Upper lobe of right lung (tissue), 1 donor: ENCODE results near the gene DMBX1. TPM values are rescaled to one million over a fixed set of nuclear protein-coding genes. Genes with fewer than 3 reads are reported as not detected.

Experiments used
- ATAC-seq: fragments of 200-7000 bp; cut with Tn5 transposase; one replicate; pipeline ENCODE4 v1.9.1; 2020; ENCODE audit warnings: mild to moderate bottlenecking, moderate library complexity
- DNase-seq: peaks from one replicate; pipeline ENCODE4 v3.0.0-alpha.2; 2020
- H3K27ac ChIP-seq: fragments of 200-600 bp; one replicate; pipeline ENCODE4 v1.8.0; 2022
- H3K27me3 ChIP-seq: fragments of 200-600 bp; one replicate; pipeline ENCODE4 v1.8.0; 2022; ENCODE audit warnings: mild to moderate bottlenecking
- H3K36me3 ChIP-seq: fragments of 200-600 bp; one replicate; pipeline ENCODE4 v1.8.0; 2022
- H3K4me1 ChIP-seq: fragments of 200-600 bp; one replicate; pipeline ENCODE4 v1.8.0; 2022
- H3K4me3 ChIP-seq: fragments of 200-600 bp; one replicate; pipeline ENCODE4 v1.8.0; 2022; ENCODE audit warnings: mild to moderate bottlenecking
- H3K9me3 ChIP-seq: fragments of 200-600 bp; one replicate; pipeline ENCODE4 v1.8.0; 2022
- intact Hi-C: fragments of 100-400 bp; cut with DNase I; formaldehyde crosslinking; loops from one replicate; pipeline ENCODE4 v1.11.0; 2022
- total RNA-seq: library from RNA; stranded (reverse); fragmentation: NEBNext Ultra II Directional; extraction: Animal tissue kit (Norgen Biotek cat#: 25700); gene quantifications from one replicate; pipeline ENCODE4 v1.2.1, GENCODE V29; 2021
- TF ChIP-seq, protein P1 (sequence below): fragments of 200-600 bp; IDR thresholded peaks from one replicate; pipeline ENCODE4 v1.8.0; 2022; ENCODE audit warnings: antibody characterized with exemption
- donor health status: DM: no; HTN: yes; CAD: no; lungs with severe emphysema.

DMBX1 gene
- total RNA-seq, 1 donor from 2014 or later: not detected

DNA sequence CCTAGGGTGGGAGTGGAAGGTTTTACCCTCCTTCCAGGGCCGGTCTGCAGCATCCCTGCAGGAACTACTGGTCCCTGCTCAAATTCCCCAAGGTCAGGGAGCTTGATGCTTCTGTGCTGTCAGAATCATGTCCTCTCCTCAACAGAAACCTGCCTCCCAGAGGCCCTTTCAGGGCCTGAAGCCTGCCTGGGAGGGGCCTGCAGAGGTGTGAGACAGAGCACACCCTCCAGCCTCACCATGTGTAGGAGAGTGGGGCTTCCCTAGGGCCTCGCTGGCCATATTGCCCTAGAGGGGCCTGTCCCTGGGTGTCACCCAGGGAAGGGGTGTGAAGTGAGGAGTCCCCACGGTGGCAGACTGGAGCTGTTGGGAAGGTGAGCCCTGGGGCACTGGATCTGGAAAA, 40.7 kb downstream of the DMBX1 start:
- no peak for ATAC-seq
- Histone ChIP-seq H3K4me3 (no peak overlapping the region), H3K36me3 (no peaks in the 10 kb centered on the region), H3K27me3 (peaks cover 32% of the 10 kb centered on the region), H3K9me3 (no peaks in the 10 kb centered on the region), H3K27ac (no peak overlapping the region), H3K4me1 (no peaks in the 10 kb centered on the region)
- intact Hi-C loops: no loop called here
- TF ChIP-seq, protein P1, sequence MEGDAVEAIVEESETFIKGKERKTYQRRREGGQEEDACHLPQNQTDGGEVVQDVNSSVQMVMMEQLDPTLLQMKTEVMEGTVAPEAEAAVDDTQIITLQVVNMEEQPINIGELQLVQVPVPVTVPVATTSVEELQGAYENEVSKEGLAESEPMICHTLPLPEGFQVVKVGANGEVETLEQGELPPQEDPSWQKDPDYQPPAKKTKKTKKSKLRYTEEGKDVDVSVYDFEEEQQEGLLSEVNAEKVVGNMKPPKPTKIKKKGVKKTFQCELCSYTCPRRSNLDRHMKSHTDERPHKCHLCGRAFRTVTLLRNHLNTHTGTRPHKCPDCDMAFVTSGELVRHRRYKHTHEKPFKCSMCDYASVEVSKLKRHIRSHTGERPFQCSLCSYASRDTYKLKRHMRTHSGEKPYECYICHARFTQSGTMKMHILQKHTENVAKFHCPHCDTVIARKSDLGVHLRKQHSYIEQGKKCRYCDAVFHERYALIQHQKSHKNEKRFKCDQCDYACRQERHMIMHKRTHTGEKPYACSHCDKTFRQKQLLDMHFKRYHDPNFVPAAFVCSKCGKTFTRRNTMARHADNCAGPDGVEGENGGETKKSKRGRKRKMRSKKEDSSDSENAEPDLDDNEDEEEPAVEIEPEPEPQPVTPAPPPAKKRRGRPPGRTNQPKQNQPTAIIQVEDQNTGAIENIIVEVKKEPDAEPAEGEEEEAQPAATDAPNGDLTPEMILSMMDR: no peak
- no peak for DNase-seq

DNA sequence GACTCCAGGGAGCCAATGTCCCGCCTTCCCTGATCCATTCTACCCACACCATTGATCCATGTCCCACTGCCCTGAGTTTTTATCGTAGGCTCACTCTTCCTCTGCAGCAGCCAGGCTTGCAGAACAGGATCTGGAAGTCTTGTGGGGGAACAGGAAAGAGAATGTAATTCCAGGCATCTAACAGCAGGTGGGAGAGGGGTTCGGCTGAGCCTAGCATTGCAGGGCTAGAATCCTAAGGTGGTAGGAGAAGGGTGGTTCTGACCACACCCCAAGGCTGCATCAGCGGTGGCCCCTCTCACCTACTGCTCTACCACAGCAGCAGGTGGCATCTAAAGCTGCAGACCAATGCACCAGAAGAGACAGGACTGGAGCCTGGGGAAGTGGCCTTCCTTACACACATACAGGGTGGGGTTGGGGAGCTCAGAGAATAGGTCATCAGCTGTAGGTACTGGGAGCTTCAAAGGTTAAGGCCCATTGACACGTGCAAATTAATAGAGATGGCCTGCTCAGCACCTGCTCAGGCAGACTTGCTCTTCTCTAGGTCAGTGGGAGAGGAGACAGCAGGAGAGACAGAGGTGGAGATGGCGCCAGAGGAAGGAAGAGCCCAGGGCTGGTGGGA, 41.3 kb downstream of the DMBX1 start:
- ATAC-seq: no peak
- H3K27ac ChIP-seq: no peak overlapping the region
- no peak overlapping the region for H3K4me3 ChIP-seq
- DNase-seq: no peak
- H3K27me3 ChIP-seq: peaks cover 30% of the 10 kb centered on the region
- TF ChIP-seq, protein P1: no peak
- no peaks in the 10 kb centered on the region for H3K9me3 ChIP-seq
- H3K4me1 ChIP-seq: no peaks in the 10 kb centered on the region
- H3K36me3 ChIP-seq: no peaks in the 10 kb centered on the region
- intact Hi-C loops: no loop called here

DNA sequence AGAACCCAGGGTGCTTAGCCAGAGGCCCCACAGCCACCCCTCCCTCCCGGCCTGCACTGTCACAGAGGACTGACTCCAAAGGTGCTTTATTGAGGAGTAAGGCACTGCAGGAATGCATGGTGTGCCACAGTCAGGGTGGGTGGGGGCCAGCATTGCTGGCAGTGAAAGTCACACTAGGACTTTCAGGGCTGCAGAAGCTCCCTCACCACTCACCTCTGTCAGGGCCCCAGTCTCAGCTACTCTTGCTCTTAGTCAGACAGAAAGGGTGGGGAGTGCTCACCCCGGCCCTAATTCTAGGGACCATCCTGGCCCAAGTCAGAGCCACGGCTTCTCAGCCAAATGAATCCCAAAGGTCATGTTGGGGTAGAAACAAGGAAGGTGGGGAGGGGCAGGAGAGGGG, 42.5 kb downstream of the DMBX1 start:
- intact Hi-C loops: no loop called here
- Histone ChIP-seq H3K4me3 (no peak overlapping the region), H3K27ac (no peak overlapping the region), H3K4me1 (no peaks in the 10 kb centered on the region), H3K9me3 (no peaks in the 10 kb centered on the region), H3K36me3 (no peaks in the 10 kb centered on the region), H3K27me3 (peaks cover 26% of the 10 kb centered on the region)
- no peak for DNase-seq
- no peak for ATAC-seq
- TF ChIP-seq, protein P1: no peak

DNA sequence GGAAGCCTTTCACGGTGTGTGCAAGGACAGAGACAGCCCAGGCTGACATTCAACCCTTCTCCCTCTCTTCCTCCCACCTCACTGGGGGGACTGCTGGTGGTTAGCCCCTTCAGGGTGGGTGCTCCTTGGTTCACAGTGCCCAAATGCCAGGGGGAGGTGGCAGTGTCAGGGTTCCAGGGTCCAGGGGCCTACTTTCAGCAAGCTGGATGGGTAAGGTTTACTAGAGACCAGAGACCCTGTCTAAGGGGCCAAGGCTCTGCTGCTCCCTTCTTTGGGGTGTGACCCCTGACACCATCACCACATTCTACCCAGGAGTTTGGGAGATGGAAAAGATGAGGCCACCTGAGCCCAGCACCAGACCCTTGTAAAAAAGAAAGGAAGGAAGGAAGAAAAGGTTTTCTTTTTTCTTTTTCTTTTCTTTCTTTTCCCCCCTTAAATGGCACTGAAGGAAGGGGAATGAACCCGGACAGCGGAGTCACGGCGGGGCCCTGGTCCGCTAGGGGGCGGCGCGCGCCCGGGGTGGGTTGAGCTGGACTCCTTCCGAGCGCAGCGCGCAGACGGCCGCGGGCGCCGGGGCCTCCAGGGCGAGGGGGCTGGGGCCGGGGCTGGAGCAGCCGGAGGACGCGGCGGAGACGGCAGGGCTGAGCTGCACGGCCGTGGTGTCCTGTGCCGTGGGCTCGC, 43.0 kb downstream of the DMBX1 start:
- intact Hi-C loops: no loop called here
- Histone ChIP-seq H3K4me3 (peak overlapping the region; percentile 33), H3K9me3 (no peaks in the 10 kb centered on the region), H3K4me1 (no peaks in the 10 kb centered on the region), H3K27me3 (peaks cover 26% of the 10 kb centered on the region), H3K36me3 (no peaks in the 10 kb centered on the region), H3K27ac (no peak overlapping the region)
- peak; percentile 85 for DNase-seq
- ATAC-seq: peak; percentile 83
- TF ChIP-seq, protein P1: peak; percentile 63

DNA sequence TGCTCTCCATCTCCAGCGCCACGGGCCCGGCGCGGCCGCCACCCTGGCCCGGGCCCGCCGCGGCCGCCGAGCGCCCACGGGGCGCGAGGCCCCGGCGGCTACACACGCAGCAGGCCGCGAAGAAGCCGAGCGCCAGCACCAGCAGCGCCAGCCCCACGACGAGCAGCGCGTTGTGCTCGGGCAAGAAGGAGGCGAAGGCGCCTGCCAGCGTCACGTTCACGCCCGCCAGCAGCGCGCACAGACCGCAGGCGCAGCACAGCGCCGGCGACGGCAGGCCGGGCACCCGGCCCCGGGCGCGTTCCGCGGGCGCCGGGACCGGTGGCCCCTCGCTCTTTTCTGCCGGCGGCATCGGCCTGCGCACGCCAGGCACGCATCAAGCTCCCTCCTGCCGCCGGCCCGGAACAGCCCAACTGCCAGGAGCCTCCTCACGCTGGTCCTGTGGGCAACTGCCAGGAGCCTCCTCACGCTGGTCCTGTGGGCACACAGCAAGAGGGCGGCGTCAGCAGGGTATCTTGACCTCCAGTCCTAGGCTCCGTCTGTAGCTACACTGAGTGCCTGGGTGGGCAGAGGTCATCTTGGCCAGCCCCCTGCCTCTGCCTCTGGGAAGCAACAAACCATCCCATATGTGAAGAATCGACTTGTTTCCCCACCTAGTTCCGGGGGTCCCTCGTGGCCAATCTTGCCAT, 43.7 kb downstream of the DMBX1 start:
- ATAC-seq: peak; percentile 55
- peak overlapping the region; percentile 33 for H3K4me3 ChIP-seq
- DNase-seq: peak; percentile 75
- H3K27ac ChIP-seq: no peak overlapping the region
- no peaks in the 10 kb centered on the region for H3K36me3 ChIP-seq
- TF ChIP-seq, protein P1: no peak
- intact Hi-C loops: no loop called here
- no peaks in the 10 kb centered on the region for H3K9me3 ChIP-seq
- no peaks in the 10 kb centered on the region for H3K4me1 ChIP-seq
- peaks cover 29% of the 10 kb centered on the region for H3K27me3 ChIP-seq
